Measurements from ENCODE around the gene PSPH.
"Not testable (repeated sequence)": the region's sequence is repeated elsewhere in the genome, so short reads cannot be mapped to it uniquely, and the experiment has no call there.

PSPH gene

DNA sequence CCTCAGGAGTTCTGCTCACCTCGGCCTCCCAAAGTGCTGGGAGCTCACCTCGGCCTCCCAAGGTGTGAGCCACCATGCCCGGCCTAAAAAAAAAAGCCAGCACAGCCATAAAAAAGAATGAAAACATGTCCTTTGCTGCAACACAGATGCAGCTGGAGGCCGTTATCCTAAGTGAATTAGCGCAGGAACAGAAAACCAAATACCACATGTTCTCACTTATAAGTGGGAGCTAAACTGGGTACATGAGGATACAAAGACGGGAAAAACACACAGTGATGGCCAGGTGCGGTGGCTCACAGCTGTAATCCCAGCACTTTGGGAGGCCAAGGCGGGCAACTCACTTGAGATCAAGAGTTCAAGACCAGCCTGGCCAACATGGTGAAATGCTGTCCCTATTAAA is 20.9 kb downstream of the PSPH start:
- no peaks in the 10 kb centered on the region for H3K36me3 ChIP-seq
- no peak for TF ChIP-seq CTCF (IDR thresholded peaks at IDR 0.05)

GRCh38 chr7:56028942-56029630 is 22.2 kb downstream of the PSPH start:
- H3K4me3 ChIP-seq (ENCODE audit: low read depth in 1 of 2, low read length in 1 of 2): no peak overlapping the region
- H3K27me3 ChIP-seq: no peaks in the 10 kb centered on the region
- peaks cover 7 to 8% of the 10 kb centered on the region in 2 experiments for H3K4me1 ChIP-seq (ENCODE audit: control insufficient read depth in 1 of 2, insufficient read depth in 1 of 2, low read depth in 1 of 2, low read length in 1 of 2)
- H3K36me3 ChIP-seq: no peaks in the 10 kb centered on the region
- H3K27ac ChIP-seq: no peak overlapping the region
- H3K9me3 ChIP-seq: no peaks in the 10 kb centered on the region
- no peak for TF ChIP-seq CTCF (IDR thresholded peaks at IDR 0.05)

More for the DNA sequence above, 20.9 kb downstream of the PSPH start:
- no peak overlapping the region for H3K27ac ChIP-seq
- peaks cover 11 to 15% of the 10 kb centered on the region in 2 experiments for H3K4me1 ChIP-seq (ENCODE audit: control insufficient read depth in 1 of 2, insufficient read depth in 1 of 2, low read depth in 1 of 2, low read length in 1 of 2)
- no peak overlapping the region for H3K4me3 ChIP-seq (ENCODE audit: low read depth in 1 of 2, low read length in 1 of 2)
- no peaks in the 10 kb centered on the region for H3K9me3 ChIP-seq
- no peaks in the 10 kb centered on the region for H3K27me3 ChIP-seq

GRCh38 chr7:56026538-56026937 is 24.7 kb downstream of the PSPH start:
- TF ChIP-seq CTCF (IDR thresholded peaks at IDR 0.05): no peak
- Histone ChIP-seq H3K9me3 (no peaks in the 10 kb centered on the region), H3K4me3 (ENCODE audit: low read depth in 1 of 2, low read length in 1 of 2) (no peak overlapping the region), H3K27me3 (no peaks in the 10 kb centered on the region), H3K4me1 (ENCODE audit: control insufficient read depth in 1 of 2, insufficient read depth in 1 of 2, low read depth in 1 of 2, low read length in 1 of 2) (peaks cover 0 to under 1% of the 10 kb centered on the region in 2 experiments), H3K36me3 (no peaks in the 10 kb centered on the region), H3K27ac (no peak overlapping the region)

DNA sequence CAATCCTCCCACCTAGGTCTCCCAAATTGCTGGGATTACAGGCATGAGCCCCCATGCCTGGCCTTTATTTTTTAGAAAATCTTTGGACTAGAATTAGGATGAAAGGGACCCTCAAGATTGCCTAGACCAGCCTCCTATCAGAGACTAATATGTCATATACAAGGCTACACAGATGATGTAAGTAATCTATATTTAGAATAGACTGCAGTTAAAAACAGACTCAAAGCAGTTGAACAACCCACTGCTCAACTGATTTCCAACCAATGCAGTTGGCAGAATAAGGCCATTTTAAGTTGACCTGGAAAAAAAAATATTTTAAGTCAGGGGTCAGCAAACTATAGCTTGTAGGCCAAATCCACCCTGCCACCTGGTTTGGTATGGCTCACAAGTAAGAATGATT is 27.7 kb downstream of the PSPH start:
- Histone ChIP-seq H3K4me1 (ENCODE audit: control insufficient read depth in 1 of 2, insufficient read depth in 1 of 2, low read depth in 1 of 2, low read length in 1 of 2) (no peaks in the 10 kb centered on the region), H3K27me3 (no peaks in the 10 kb centered on the region), H3K27ac (no peak overlapping the region), H3K4me3 (ENCODE audit: low read depth in 1 of 2, low read length in 1 of 2) (no peak overlapping the region), H3K9me3 (no peaks in the 10 kb centered on the region), H3K36me3 (no peaks in the 10 kb centered on the region)
- no peak for TF ChIP-seq CTCF (IDR thresholded peaks at IDR 0.05)

DNA sequence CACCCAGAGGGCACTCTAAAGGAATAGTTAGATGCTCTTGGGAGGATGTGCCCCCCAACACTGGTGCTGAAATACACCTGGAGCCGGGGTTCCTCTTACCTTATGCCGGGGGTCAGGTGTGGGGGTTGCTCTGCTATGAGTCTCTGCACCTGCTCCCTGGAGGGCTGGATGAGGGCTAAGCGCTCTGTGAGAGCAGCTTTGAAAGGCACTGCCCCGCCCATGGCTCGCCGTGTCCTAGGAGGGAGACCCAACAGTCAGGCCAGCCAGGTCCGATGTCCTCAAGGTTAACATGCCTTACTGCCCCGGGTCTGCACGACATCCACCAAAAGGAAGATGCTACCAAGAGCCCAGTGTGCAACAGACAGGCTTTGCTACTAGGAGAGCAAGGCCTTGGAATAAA is 31.7 kb downstream of the PSPH start:
- no peaks in the 10 kb centered on the region for H3K36me3 ChIP-seq
- H3K27ac ChIP-seq: no peak overlapping the region
- H3K9me3 ChIP-seq: no peaks in the 10 kb centered on the region
- H3K4me1 ChIP-seq (ENCODE audit: control insufficient read depth in 1 of 2, insufficient read depth in 1 of 2, low read depth in 1 of 2, low read length in 1 of 2): no peaks in the 10 kb centered on the region
- no peak for TF ChIP-seq CTCF (IDR thresholded peaks at IDR 0.05)
- no peak overlapping the region for H3K4me3 ChIP-seq (ENCODE audit: low read depth in 1 of 2, low read length in 1 of 2)
- no peaks in the 10 kb centered on the region for H3K27me3 ChIP-seq

DNA sequence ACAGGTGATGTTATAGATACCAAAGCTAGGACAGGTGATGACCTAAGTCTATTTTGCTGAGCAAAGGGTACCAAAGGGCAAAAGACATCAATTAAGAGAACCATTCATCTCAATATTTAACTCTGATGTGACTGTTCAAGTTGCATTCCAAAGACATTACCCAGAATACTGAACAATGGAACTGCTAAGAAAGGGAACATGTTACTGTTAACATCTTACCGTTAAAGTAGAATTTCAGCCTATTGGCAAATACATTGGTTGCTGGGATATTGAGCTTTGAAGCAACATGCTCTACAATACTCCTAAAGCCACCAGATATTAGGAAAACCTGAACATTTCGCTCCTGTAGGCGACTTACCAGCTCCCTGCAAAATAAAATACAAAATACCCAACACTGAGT is 34.2 kb downstream of the PSPH start:
- H3K4me1 ChIP-seq (ENCODE audit: control insufficient read depth in 1 of 2, insufficient read depth in 1 of 2, low read depth in 1 of 2, low read length in 1 of 2); H3K36me3 ChIP-seq; H3K4me3 ChIP-seq (ENCODE audit: low read depth in 1 of 2, low read length in 1 of 2); H3K27ac ChIP-seq; H3K27me3 ChIP-seq; H3K9me3 ChIP-seq: not testable (repeated sequence)
